GM19328 (cell line): ENCODE measurements around the gene UST.
"Not testable (repeated sequence)": the region's sequence is repeated elsewhere in the genome, so short reads cannot be mapped to it uniquely, and the experiment has no call there.

Source experiments
- ATAC-seq: cut with Tn5 transposase; IDR thresholded peaks from one replicate; pipeline ENCODE4 v1.9.1; 2021; ENCODE audit warnings: mild to moderate bottlenecking, moderate library complexity; ENCODE audit not compliant: unreplicated experiment

UST gene

DNA sequence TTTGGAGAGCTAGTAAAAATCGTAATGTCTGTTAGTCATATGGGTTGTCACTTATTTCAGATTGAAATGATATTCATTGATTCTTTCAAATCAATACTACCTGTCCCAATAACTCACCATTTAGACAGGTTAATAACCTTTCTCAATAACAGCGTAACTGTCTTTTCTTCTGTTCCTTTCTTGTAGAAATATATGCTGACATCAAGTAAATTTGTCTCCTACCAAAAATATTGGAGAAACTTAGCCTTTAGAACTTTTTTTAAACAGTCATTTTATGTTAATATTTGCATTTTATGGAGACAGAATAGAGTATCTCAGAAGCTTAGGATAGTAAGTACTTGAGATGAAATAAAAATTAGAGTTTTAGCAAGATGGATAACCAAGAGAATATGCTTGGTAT lies 278.2 kb downstream of the UST start:
- ATAC-seq, result no peak

DNA sequence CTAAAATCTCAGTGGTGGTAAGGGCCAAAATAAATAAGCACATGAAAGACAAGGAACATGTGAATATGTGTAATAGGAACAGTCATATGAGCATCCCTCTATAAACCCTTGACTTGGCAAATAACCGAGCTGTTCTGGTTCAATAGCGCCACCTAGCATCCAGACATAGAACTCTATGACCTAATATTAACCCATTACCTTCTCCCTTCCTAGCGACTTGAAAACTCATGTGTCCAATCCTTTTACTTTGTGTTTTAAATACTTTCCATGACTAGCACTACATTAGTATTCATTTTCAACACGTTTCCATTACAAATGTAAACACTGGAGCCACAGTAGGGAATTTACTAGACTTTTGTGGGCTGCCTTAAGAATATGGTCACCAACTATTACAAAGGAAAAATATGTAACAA lies 279.7 kb downstream of the UST start:
- ATAC-seq, result no peak

DNA sequence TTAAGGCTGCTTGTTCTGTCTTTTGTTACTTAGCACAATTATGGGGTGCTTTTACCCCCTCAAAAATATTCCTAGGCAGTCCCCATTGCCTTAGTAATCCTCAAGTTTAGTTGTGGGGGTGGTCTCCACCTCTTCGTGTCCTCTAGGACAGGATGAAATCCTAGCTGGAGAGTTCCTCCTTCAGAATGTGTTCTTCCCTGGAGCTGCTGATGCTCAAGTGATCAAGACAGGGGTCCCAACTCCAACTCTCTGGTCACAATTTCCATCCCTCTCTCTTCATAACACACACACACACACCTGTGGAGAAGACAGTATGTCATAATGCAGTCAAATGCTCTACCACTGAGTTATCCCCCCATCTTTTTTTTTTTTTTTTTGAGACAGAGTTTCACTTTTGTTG lies 280.7 kb downstream of the UST start:
- no peak for ATAC-seq

- ATAC-seq, result no peak
These were observed 282.1 kb downstream of the UST start for GRCh38 chr6:149028767-149029405.

- ATAC-seq, result no peak
These were observed 284.5 kb downstream of the UST start for GRCh38 chr6:149031201-149031858.

DNA sequence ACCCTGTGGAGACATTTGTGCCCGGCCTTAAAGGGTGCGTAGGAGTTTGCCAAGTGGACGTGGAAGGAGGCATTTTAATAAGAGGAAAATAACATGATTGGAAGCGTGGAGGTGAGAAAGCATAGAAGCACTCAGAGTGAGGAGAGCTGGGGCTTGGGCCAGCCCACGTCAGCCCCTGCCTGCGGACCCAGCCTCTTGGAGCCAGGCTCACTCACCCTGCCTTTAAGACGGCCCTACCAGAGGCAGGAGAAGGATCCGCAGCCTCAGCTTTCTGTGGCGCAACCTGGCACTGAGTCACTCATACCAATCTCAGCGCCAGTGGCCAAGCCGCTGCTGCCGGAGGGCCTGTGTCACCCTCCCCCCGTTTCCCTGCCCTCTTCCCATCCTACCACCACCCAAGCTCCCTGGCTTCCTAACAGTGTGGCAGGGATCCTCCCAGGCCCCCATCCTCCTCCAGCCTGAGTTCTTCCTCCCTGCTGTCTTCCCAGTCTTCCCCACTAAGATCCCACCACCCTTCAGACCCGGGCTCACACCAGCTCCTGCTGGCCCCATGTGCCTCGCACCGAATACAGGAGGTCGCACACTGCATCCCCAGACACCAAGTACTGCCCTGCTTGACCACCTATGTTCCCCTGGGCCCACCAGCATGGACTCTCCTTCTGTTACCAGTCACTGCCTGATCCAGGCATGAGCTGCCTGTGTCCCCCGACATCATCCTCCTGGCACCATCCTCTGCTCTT lies 285.2 kb downstream of the UST start:
- ATAC-seq, result peak; percentile 13

DNA sequence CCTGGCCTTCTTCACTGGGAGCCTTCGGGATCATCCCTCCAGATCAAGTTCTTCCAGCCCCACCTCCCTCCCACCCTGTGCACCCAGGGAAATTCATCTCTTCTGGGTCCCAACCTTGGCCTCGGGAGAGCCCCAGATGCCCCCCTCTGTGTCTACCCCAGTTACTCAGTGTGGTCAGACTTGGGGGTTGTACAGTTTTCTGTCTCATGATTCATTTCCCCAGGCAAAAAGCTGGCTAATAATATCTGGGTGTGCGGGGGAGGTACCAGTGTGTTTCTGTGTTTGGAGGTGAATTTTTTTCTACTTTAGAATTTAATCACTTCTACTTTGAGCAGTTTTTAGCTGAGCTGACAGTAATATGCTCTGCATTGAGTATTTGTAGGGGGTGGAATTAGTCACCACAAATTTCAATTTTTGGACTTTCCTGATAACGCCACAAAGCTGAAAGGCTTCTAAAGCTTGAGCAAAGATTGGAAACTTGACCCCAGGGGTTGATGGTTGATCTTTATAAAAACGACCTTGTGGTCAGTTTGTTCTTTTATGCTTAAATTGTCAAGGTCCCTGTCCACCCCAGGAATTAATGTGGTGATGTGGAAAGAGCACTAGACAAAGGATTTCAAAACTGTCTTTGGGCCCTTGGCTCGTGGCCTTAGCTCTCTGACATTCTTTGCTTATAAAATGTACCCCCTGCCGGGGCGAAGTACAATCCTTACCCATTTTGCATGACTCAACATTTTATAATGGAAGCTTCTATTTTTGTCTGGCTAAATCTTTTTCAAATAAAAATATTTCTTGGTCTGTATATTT lies 286.0 kb downstream of the UST start:
- ATAC-seq, result peak; percentile 74

GRCh38 chr6:149033454-149033853 lies 286.6 kb downstream of the UST start:
- ATAC-seq, result no peak

GRCh38 chr6:149035766-149036165 lies 288.9 kb downstream of the UST start:
- no peak for ATAC-seq

- ATAC-seq, result no peak
These were observed 290.3 kb downstream of the UST start for GRCh38 chr6:149037051-149037671.

DNA sequence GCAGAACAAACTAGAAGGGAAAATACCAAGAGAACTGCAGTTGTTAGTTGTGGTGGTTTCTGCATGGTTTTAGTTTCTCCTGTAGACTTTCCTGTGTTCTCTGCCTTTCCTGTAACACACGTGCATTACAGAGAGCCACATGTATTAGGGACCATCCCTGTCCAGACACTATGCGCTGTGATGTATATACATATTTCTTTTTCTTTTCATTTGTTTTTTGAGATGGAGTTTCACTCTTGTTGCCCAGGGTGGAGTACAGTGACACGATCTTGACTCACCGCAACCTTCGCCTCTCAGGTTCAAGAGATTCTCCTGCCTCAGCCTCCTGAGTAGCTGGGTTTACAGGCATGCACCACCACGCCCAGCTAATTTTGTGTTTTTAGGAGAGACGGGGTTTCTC lies 292.2 kb downstream of the UST start:
- ATAC-seq, result not testable (repeated sequence)

DNA sequence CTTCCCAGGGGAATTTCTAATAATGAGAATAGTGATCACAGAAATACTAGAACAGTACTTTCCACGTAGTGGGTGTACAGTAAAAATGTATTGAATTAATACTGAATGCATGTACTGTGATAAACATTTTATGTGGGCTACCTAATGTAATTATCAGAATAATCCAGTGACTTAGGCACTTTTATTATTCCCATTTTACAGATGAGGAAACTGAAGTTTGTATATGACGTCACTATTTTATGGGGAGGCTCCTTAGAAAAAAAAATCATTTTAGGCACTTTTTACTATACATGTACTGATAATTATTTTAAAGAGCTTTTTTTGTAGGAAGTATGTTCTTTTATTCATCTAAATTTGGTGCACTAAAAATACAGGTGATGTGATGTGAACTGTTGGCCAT lies 295.1 kb downstream of the UST start:
- ATAC-seq, result no peak

DNA sequence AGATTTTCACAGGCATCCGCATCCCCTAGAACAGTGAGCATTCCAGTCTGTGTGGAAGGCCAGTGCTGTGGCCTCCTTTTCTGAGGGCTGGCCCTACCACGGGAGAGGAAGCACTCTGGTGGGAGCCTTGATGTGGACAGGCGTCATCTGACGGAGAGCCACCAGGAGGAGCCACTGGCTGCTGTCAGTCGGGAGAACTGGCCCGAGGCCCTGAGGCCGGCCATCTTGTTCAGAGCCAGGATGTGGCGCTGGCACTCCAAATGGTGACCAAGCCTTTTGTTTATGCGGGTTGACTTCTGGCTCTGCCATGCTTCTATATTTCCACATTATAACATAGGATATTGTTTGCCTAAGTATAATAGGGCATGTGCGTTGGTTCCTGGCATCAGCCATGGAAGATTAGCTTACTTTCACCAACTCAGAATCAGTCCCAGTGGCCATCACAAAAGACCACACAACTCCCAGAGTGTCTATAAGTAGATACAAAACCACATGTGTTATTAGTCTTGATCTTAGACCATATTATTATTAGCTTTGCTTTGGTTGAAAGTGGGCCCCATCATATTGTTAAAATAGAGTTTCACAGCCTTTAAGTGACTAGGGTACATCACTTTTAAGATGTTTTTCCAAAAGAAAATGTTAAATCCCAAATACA lies 296.8 kb downstream of the UST start:
- ATAC-seq, result no peak

GRCh38 chr6:149044528-149044927 lies 297.7 kb downstream of the UST start:
- no peak for ATAC-seq

DNA sequence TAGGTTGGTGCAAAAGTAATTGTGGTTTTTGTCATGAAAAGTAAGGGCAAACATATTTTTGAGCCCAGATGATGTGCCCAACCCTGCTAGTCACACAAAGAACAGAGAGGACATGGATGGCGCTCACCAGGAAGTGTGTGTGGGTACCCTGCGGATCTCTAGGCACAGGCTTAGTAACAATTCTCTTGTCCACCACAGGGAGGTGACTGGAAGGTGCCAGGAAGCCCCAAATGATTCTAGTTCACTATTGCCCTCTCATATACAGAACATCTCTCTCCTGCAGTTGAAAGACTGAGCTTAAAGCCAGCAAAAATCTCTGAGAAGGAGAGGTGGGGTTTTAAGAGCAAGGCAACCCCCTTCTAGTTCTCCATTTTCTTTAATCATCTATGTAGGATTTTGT lies 298.6 kb downstream of the UST start:
- no peak for ATAC-seq

GRCh38 chr6:149046164-149046821 lies 299.5 kb downstream of the UST start:
- no peak for ATAC-seq

GRCh38 chr6:149046822-149047246 lies 300.0 kb downstream of the UST start:
- no peak for ATAC-seq

- ATAC-seq, result no peak
These were observed 302.4 kb downstream of the UST start for GRCh38 chr6:149049230-149049629.

GRCh38 chr6:149050160-149050559 lies 303.3 kb downstream of the UST start:
- ATAC-seq, result no peak
